Vagina (tissue), 2 donors: ENCODE results near the gene ABCF2. TPM values are rescaled to one million over a fixed set of nuclear protein-coding genes. Genes with fewer than 3 reads are reported as not detected.

Experiments
- DNase-seq, 2 donors: peaks; one replicate each; pipeline ENCODE4 v3.0.0-alpha.2; 2017; ENCODE audit errors: extremely low spot score in 2 of 2
- H3K27ac ChIP-seq: fragments of 200-600 bp; sonication (generic); one replicate; pipeline ENCODE4 v1.5.1; 2019
- H3K27me3 ChIP-seq: fragments of 200-600 bp; sonication (generic); one replicate; pipeline ENCODE4 v1.5.1; 2019
- H3K36me3 ChIP-seq, 2 donors: fragments of 200-600 bp; sonication (generic); one replicate each; pipeline ENCODE4 v1.5.1; 2017 to 2019
- H3K4me1 ChIP-seq: fragments of 200-600 bp; sonication (generic); one replicate; pipeline ENCODE4 v1.5.1; 2019
- H3K4me3 ChIP-seq, 2 donors: fragments of 200-600 bp; sonication (generic); 1 replicate in 1 of 2; 2 replicates in 1 of 2; pipeline ENCODE4 v1.5.1; 2016 to 2019
- H3K9me3 ChIP-seq: fragments of 200-600 bp; sonication (generic); one replicate; pipeline ENCODE4 v1.5.1; 2019
- CTCF ChIP-seq, 3 experiments: fragments of 450-650 bp in 2 of 3; fragments of 200-600 bp in 1 of 3; sonication (generic) in 1 of 3; IDR thresholded peaks; one replicate each; pipeline ENCODE4 v1.5.1; 2017 to 2019; ENCODE audit warnings: antibody characterized with exemption in 3 of 3, mild to moderate bottlenecking in 2 of 3, moderate library complexity in 2 of 3
- POLR2A ChIP-seq, 2 donors: fragments of 450-650 bp; IDR thresholded peaks; one replicate each; pipeline ENCODE4 v1.6.1; 2017; ENCODE audit warnings: antibody characterized with exemption in 2 of 2, mild to moderate bottlenecking in 2 of 2, moderate library complexity in 2 of 2
- POLR2AphosphoS5 ChIP-seq, 2 donors: sonication (generic); formaldehyde crosslinking; IDR thresholded peaks; one replicate each; pipeline ENCODE4 v1.9.0; 2017; ENCODE audit warnings: antibody characterized with exemption in 2 of 2, mild to moderate bottlenecking in 2 of 2, low read depth in 1 of 2; ENCODE audit not compliant: insufficient read depth in 1 of 2
- intact Hi-C: fragments of 100-400 bp; cut with DNase I; formaldehyde crosslinking; loops from one replicate; pipeline ENCODE4 v1.15.1; 2023
- total RNA-seq: library from RNA; depleted of rRNA; stranded (reverse); fragments of >200 nt; gene quantifications from one replicate; pipeline ENCODE4 v1.2.3, GENCODE V29; 2016

Gene ABCF2
- total RNA-seq, 1 donor from 2014 or later = 25.3 TPM

DNA sequence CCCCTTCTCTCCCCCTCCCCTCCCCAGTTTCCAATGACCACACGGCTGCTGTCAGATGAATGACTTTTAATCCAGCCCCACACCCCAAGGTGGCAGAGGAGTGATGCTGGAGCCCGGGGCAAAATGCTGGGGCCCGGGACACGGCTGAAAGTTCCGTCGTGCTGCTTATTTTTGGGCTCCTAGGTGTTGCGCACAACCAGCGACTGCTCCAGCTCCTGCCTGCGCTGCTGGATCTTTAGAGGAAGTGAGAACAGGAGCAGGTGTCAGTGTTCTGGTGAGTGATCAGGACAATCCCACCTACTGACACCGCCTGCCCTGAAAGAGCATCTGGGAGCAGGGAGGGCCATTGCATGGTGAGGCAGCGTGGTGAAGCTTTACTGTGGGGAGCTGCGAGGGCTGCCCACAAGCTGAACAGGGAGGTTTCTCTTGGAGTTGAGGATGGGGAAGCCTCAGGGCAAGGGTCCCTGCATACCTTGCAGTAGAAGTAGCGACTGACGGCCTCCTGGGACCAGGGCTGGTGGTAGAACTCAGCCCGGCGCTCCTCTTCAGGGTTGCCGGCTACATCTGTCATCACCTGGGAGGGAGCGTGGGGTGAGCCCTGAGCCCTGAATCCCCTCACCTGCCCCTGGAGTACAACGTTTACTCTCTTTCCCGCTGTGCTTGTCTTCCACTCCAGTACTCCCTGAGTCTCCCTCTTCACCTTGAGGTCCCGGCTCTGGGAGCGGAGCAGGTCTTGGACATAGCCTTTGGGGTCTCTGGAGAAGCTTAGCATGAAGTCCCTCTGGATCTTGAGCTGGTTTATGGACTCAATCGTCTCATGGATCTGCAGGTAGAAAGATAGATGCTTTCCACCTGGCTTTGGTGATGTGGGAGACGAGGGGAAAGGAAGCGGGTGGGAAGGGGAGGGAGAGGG lies 12.2 kb upstream of the ABCF2 start:
- Histone ChIP-seq H3K9me3 (no peaks in the 10 kb centered on the region), H3K27ac (no peak overlapping the region), H3K36me3 (peaks cover 0 to 24% of the 10 kb centered on the region in 2 donors), H3K27me3 (no peaks in the 10 kb centered on the region), H3K4me1 (peaks cover 21% of the 10 kb centered on the region), H3K4me3 (no peak overlapping the region)
- intact Hi-C loops = loop anchor here (10.0 kb wide), 1 partner anchor 184 kb away; the partner anchor contains the start of genes CDK5 and SLC4A2
- no peak for DNase-seq
- TF ChIP-seq POLR2AphosphoS5 (IDR thresholded peaks at IDR 0.05; ENCODE audit: insufficient read depth in 1 of 2, low read depth in 1 of 2) (no peak), POLR2A (IDR thresholded peaks at IDR 0.05) (no peak), CTCF (IDR thresholded peaks at IDR 0.05) (no peak)

DNA sequence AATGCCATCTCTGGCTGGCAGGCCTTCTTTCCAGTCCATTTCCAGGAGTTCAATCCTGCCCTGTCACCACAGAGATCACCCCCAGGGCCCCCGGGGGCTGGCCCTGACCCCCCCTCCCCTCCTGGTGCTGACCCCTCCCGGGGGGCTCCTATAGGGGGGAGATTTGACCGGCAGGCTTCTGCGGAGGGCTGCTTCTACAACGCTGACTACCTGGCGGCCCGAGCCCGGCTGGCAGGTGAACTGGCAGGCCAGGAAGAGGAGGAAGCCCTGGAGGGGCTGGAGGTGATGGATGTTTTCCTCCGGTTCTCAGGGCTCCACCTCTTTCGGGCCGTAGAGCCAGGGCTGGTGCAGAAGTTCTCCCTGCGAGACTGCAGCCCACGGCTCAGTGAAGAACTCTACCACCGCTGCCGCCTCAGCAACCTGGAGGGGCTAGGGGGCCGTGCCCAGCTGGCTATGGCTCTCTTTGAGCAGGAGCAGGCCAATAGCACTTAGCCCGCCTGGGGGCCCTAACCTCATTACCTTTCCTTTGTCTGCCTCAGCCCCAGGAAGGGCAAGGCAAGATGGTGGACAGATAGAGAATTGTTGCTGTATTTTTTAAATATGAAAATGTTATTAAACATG lies 11.3 kb upstream of the ABCF2 start:
- peaks cover 0 to 24% of the 10 kb centered on the region in 2 donors for H3K36me3 ChIP-seq
- H3K9me3 ChIP-seq = no peaks in the 10 kb centered on the region
- no peak overlapping the region for H3K27ac ChIP-seq
- H3K4me3 ChIP-seq = no peak overlapping the region
- DNase-seq = no peak
- peaks cover 21% of the 10 kb centered on the region for H3K4me1 ChIP-seq
- no peaks in the 10 kb centered on the region for H3K27me3 ChIP-seq
- TF ChIP-seq POLR2A (IDR thresholded peaks at IDR 0.05) (no peak), CTCF (IDR thresholded peaks at IDR 0.05) (no peak), POLR2AphosphoS5 (IDR thresholded peaks at IDR 0.05; ENCODE audit: insufficient read depth in 1 of 2, low read depth in 1 of 2) (no peak)
- intact Hi-C loops = loop anchor here (10.0 kb wide), 1 partner anchor 183 kb away; the partner anchor contains the start of genes CDK5 and SLC4A2

GRCh38 chr7:151237244-151238189 lies 10.5 kb upstream of the ABCF2 start:
- Histone ChIP-seq H3K27me3 (no peaks in the 10 kb centered on the region), H3K36me3 (peaks cover 0 to 24% of the 10 kb centered on the region in 2 donors)
- intact Hi-C loops = loop anchor here (10.0 kb wide), 1 partner anchor 183 kb away; the partner anchor contains the start of genes CDK5 and SLC4A2

GRCh38 chr7:151236406-151236805 lies 9.4 kb upstream of the ABCF2 start:
- no peak overlapping the region for H3K4me3 ChIP-seq
- H3K4me1 ChIP-seq = peaks cover 29% of the 10 kb centered on the region
- H3K9me3 ChIP-seq = no peaks in the 10 kb centered on the region
- intact Hi-C loops = loop anchor here (10.0 kb wide), 1 partner anchor 182 kb away; the partner anchor contains the start of genes CDK5 and SLC4A2
- DNase-seq = no peak
- no peak for TF ChIP-seq POLR2AphosphoS5 (IDR thresholded peaks at IDR 0.05; ENCODE audit: insufficient read depth in 1 of 2, low read depth in 1 of 2)
- no peak for TF ChIP-seq POLR2A (IDR thresholded peaks at IDR 0.05)
- TF ChIP-seq CTCF (IDR thresholded peaks at IDR 0.05) = no peak
- H3K27me3 ChIP-seq = no peaks in the 10 kb centered on the region
- H3K36me3 ChIP-seq = peaks cover 0 to 24% of the 10 kb centered on the region in 2 donors
- no peak overlapping the region for H3K27ac ChIP-seq

More at GRCh38 chr7:151237244-151238189, 10.5 kb upstream of the ABCF2 start:
- DNase-seq = no peak
- TF ChIP-seq POLR2A (IDR thresholded peaks at IDR 0.05) (no peak), CTCF (IDR thresholded peaks at IDR 0.05) (no peak), POLR2AphosphoS5 (IDR thresholded peaks at IDR 0.05; ENCODE audit: insufficient read depth in 1 of 2, low read depth in 1 of 2) (no peak)
- H3K9me3 ChIP-seq = no peaks in the 10 kb centered on the region
- peaks cover 23% of the 10 kb centered on the region for H3K4me1 ChIP-seq
- no peak overlapping the region for H3K27ac ChIP-seq
- no peak overlapping the region for H3K4me3 ChIP-seq
